ENCODE results near the gene VDAC2.

VDAC2 gene

DNA sequence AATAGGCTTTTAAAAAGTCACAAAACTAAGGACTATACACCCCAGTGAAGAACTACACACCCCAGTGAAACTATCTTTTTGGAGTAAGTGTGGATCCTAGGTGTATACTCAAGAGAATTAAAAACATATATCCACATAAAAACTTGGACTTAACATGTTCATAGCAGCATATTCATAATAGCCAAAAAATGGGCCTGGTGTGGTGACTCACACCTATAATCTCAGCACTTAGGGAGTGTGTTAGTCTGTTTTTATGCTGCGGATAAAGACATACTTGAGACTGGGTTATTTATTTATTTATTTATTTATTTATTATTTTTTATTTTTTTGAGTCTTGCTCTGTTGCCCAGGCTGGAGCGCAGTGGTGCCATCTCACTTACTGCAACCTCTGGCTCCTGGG, 44.1 kb downstream of the VDAC2 start:
- no peak for DNase-seq

DNA sequence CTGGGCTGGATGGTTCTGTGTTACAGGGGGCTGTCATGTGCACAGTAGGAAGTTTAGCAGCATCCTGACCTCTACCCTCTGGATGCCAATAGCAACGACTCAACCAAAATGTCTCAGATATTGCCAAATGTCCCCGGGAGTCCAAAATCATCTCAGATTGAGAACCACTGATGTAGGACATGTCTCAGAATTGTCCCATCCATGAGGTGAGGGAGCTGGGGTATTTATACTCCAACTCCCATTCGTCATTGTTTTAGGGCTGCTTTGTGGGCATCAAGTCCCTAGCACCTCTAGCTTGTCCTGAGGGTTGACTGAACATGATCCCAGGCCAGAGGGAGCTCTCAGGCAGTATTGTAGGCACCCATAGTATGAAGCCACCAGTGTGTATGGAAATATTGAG, 50.4 kb downstream of the VDAC2 start:
- DNase-seq: no peak

DNA sequence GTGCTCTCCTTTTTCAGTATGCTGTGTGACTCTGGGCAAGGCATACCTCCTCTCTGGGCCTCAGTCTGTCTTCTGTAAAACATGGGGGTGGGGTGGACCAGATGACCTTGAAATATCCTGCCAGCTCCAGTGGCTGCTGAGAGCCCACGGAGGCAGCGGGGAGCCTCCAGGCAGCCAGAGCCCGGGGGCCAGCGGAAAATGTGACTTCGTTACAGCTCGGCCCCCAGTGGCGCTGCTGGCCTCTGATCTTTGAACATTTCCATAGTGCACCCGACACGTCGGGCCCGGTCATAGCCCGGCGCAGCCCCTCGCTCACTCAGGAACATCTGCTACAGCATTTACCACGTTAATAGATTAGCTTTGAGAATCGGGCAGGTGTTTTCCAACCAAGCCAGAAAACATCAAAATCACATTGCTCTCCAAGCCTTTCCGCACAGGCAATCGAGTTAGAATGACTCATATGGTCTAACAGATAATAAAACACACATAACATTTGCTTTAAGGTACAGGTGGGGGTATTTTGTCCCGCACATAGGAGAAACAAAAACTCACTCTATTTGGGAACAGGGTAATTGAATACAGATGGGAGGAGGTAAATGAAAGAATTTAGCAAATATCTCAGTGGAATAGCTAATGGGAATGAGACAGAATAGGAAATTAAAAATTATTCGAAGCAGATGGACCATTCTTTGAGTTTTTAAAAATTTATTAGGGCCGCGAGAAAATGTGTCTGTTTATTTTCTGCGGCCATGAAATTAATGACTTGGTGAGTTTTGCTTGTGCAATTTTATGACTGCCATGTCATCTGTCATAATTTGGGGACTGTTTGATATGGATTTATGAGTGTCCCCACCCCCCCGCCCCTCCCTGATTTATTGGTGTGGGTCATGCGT, 51.5 kb downstream of the VDAC2 start:
- DNase-seq: no peak

DNA sequence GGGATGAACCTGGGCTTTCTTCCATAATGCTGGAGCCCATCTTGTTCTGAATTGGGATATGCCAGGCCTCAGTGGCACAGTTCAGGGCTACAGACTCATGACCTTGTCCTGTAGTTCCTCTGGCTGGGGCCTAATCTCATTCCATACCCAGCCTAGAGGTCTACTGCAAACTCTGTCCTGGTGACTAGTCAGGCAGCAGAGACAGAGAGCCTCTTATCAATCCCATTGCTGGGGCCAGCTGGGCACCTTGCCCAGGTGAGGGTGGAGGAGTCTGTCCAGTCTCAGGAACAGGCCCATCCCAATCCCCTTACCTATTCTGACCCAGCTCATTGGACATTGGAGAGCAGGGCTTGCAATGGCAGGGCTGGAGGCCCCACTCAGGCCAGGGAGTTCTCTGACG, 53.2 kb downstream of the VDAC2 start:
- DNase-seq: no peak

DNA sequence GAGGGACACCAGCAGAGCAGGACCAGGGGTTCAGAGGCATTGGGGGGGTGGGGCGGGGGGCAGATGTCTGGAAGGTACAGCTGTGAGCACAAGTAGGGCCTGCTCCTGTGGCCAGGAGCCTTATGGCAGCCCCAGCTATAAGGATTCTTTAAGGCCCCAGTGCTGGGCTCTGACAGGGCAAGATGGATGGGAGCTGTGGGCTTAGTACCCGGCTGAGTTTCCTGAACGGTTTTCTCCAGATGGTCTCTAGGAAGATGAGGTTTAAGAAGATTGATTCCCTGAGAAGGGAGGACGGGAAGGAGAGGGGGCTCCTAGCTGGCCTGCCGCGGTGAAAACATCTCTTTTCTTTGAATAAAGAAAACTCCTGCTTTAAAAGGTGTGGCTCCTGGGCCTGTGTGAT, 55.3 kb downstream of the VDAC2 start:
- DNase-seq: no peak

DNA sequence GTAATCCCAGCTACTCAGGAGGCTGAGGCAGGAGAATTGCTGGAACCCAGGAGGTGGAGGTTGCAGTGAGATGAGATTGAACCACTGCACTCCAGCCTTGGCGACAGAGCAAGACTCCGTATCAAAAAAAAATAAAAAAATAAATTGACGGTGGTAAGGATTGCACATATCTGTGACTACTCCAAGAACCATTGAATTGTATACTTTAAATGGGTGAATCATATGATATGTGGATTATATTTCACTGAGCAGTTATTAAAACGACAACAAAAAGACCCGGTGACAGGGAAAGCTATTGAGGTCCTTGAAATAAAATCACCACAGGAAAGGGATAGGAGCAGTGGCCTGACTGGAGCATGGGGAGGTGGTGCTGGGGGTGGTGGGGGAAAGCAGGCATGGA, 56.3 kb downstream of the VDAC2 start:
- DNase-seq: no peak

DNA sequence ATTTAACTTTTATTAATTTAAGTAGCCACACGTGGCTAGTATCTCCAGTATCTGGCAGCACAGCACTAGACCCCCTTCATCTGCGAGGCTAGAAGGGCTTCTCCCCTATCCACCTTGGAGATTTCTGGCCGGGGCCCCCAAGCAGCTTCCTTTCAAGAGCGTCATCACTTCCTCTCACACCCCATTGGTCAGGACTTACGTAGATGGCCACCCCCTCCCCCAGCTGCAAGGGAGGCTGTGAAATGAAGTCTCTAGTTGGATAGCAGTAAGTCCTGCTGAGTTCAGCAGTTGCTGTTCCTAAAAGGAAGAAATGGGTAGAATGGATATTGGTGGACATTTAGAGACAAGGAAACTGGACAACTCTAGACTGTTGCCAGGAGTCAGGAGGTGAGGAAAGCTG, 59.0 kb downstream of the VDAC2 start:
- DNase-seq: no peak

DNA sequence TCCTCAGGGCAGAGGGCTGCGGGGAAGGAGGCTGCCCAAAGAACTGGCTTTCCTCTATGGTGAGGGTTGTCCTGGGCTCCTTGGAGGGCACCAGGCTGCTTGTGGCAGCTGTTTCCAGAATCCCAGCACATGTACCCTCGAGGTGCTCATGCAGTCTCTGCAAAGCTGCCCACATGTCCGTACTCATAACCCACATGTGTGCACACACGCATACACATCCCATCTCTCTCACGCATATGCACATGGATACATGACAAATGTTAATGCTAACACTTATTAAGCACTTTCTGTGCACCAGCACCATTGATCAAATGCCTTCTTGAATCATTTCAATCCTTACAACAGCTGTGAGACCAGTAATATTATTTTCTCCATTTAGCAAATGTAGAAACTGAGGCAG, 61.5 kb downstream of the VDAC2 start:
- DNase-seq: no peak

DNA sequence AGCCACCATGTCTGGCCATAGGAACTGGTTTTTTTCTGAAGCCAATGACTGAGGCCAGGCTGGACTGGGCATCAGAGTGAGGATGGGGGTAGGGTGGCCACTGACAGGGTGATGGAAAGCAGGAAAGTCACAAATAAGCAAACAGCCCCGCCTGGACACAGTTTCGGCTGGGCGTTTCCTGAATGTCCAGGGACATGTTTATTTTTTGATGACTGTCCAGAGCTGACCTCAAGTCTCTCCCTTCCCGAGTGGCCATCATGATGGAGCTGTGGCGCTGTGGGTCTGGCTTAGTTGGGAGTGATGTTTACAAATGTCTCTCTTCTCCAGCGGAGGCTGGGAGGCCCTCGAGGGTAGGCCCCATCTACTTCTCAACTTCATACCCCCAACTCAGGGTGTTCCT, 62.3 kb downstream of the VDAC2 start:
- no peak for DNase-seq

DNA sequence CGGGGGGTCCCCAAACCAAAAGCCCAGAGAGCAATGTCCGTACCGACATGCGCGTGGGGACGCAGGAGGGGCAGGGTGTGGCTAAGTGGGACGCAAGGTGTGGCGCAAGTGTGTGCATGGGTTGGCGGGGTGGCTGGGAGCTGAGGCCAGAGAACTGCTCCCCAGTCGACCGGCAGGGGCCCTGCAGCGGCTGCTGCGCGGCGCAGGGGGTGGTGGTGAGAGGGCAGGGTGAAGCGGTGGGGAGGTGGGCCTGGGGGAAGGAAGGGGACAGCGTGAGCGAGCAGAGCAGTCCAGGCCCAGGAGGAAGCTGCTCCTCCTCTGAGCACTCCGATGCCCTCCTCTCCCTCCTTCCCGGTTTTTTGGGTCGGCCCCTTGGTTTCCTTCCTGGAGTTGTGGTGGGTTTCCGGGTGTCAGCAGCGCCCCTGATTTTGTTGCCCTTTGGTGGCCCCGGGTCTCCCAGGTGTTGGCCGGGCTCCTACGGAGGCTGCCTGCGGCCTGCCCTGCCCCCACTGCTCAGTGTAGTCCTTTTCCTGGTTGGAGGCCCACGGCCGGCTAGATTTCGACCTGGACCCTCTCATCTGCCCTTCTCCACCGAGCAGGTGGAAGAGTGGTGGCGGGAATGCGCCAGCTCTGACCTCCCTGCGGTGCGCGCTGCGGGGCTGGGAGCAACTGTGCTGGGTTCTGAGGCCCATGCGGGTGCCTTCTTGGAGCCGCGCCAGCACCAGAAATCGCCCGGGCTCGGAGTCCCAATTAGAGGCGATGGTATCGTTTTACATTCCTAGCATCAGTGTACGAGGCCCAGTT, 65.7 kb downstream of the VDAC2 start:
- no peak for DNase-seq

DNA sequence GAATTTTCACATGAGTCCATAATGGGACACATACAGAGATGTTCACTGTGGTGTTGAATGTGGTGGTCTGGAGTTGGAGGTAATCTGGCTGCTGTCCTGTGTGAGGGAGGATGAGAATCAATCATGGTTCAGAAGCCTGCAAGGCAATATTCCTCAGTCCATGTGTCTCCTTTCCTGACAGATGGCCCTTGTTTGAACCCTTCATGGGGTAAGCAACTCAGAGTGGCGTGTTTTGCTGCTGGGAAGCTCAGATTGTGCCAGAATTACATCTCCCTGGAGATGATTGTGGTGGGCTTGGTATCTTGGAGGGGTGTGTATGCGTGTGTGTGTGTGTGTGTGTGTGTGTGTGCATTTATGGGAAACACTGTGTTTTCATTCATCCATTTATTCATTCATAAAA, 69.6 kb downstream of the VDAC2 start:
- DNase-seq: no peak

Measured in CD4-positive, alpha-beta T cell treated with Interleukin-4 for 4 hours (primary cell).